IgD-negative memory B cell (primary cell): Measurements from ENCODE around the gene CTNNA2. TPM values are rescaled to one million over a fixed set of nuclear protein-coding genes. Genes with fewer than 3 reads are reported as not detected.

Source experiments
- H3K27ac Mint-ChIP-seq, 3 donors: one replicate each; pipeline ENCODE4 v1.8.0; 2020 to 2022; ENCODE audit warnings: mild to moderate bottlenecking in 3 of 3, mixed read lengths in 3 of 3, moderate library complexity in 1 of 3
- H3K27me3 Mint-ChIP-seq: one replicate; pipeline ENCODE4 v1.8.0; 2021; ENCODE audit warnings: mixed read lengths
- H3K36me3 Mint-ChIP-seq: one replicate; pipeline ENCODE4 v1.8.0; 2020; ENCODE audit warnings: mild to moderate bottlenecking, mixed read lengths
- H3K4me1 Mint-ChIP-seq, 3 donors: one replicate each; pipeline ENCODE4 v1.8.0; 2020 to 2022; ENCODE audit warnings: mixed read lengths in 3 of 3, mild to moderate bottlenecking in 1 of 3
- H3K4me3 Mint-ChIP-seq, 4 donors: one replicate each; pipeline ENCODE4 v1.8.0; 2020 to 2022; ENCODE audit warnings: mild to moderate bottlenecking in 4 of 4, mixed read lengths in 4 of 4, moderate library complexity in 3 of 4
- H3K9me3 Mint-ChIP-seq, 3 donors: one replicate each; pipeline ENCODE4 v1.8.0; 2020 to 2021; ENCODE audit warnings: mixed read lengths in 3 of 3, mild to moderate bottlenecking in 1 of 3
- polyA plus RNA-seq: library from polyadenylated mRNA; unstranded; fragments of 300-500 nt; fragmentation: Illumina TruSeq; gene quantifications from one replicate; pipeline ENCODE4 v1.2.3, GENCODE V29; 2021

The CTNNA2 gene
- polyA plus RNA-seq, 1 donor from 2014 or later = not detected

GRCh38 chr2:80496346-80496745 is 983.5 kb downstream of the CTNNA2 start:
- no peaks in the 10 kb centered on the region for H3K4me1 Mint-ChIP-seq
- no peak overlapping the region for H3K4me3 Mint-ChIP-seq
- H3K27me3 Mint-ChIP-seq = no peaks in the 10 kb centered on the region
- H3K36me3 Mint-ChIP-seq = peaks cover 2% of the 10 kb centered on the region
- no peak overlapping the region for H3K27ac Mint-ChIP-seq
- H3K9me3 Mint-ChIP-seq = peaks cover 7 to 8% (median 8%) of the 10 kb centered on the region in 3 donors

- no peak overlapping the region for H3K4me3 Mint-ChIP-seq
- H3K9me3 Mint-ChIP-seq = peaks cover 7 to 11% (median 8%) of the 10 kb centered on the region in 3 donors
- H3K4me1 Mint-ChIP-seq = no peaks in the 10 kb centered on the region
- no peaks in the 10 kb centered on the region for H3K27me3 Mint-ChIP-seq
- peaks cover 2% of the 10 kb centered on the region for H3K36me3 Mint-ChIP-seq
- no peak overlapping the region for H3K27ac Mint-ChIP-seq
These were observed 983.9 kb downstream of the CTNNA2 start for GRCh38 chr2:80496775-80497174.

- H3K27ac Mint-ChIP-seq = no peak overlapping the region
- no peaks in the 10 kb centered on the region for H3K4me1 Mint-ChIP-seq
- peaks cover 5 to 12% (median 8%) of the 10 kb centered on the region in 3 donors for H3K9me3 Mint-ChIP-seq
- no peak overlapping the region for H3K4me3 Mint-ChIP-seq
- H3K36me3 Mint-ChIP-seq = peaks cover 2% of the 10 kb centered on the region
- no peaks in the 10 kb centered on the region for H3K27me3 Mint-ChIP-seq
These were observed 986.2 kb downstream of the CTNNA2 start for GRCh38 chr2:80499095-80499494.

- Mint-ChIP-seq H3K27ac (no peak overlapping the region), H3K4me1 (no peaks in the 10 kb centered on the region), H3K4me3 (no peak overlapping the region), H3K9me3 (peaks cover 6 to 20% (median 13%) of the 10 kb centered on the region in 3 donors), H3K36me3 (no peaks in the 10 kb centered on the region), H3K27me3 (no peaks in the 10 kb centered on the region)
These were observed 989.2 kb downstream of the CTNNA2 start for GRCh38 chr2:80501874-80502624.

GRCh38 chr2:80506563-80506962 is 993.7 kb downstream of the CTNNA2 start:
- H3K4me3 Mint-ChIP-seq = no peak overlapping the region
- H3K27ac Mint-ChIP-seq = no peak overlapping the region
- H3K27me3 Mint-ChIP-seq = no peaks in the 10 kb centered on the region
- H3K36me3 Mint-ChIP-seq = no peaks in the 10 kb centered on the region
- H3K4me1 Mint-ChIP-seq = no peaks in the 10 kb centered on the region
- peaks cover 6 to 12% (median 12%) of the 10 kb centered on the region in 3 donors for H3K9me3 Mint-ChIP-seq

- Mint-ChIP-seq H3K27ac (no peak overlapping the region), H3K9me3 (peaks cover 5 to 12% (median 8%) of the 10 kb centered on the region in 3 donors), H3K4me1 (no peaks in the 10 kb centered on the region), H3K36me3 (no peaks in the 10 kb centered on the region), H3K27me3 (no peaks in the 10 kb centered on the region), H3K4me3 (no peak overlapping the region)
These were observed 997.9 kb downstream of the CTNNA2 start for GRCh38 chr2:80510716-80511115.

GRCh38 chr2:80515964-80516363 is 1003.1 kb downstream of the CTNNA2 start:
- H3K36me3 Mint-ChIP-seq = no peaks in the 10 kb centered on the region
- no peak overlapping the region for H3K4me3 Mint-ChIP-seq
- H3K4me1 Mint-ChIP-seq = no peaks in the 10 kb centered on the region
- no peak overlapping the region for H3K27ac Mint-ChIP-seq
- H3K9me3 Mint-ChIP-seq = peaks cover 0 to 4% (median 2%) of the 10 kb centered on the region in 3 donors
- H3K27me3 Mint-ChIP-seq = no peaks in the 10 kb centered on the region

GRCh38 chr2:80517316-80517715 is 1004.5 kb downstream of the CTNNA2 start:
- H3K4me3 Mint-ChIP-seq = no peak overlapping the region
- no peak overlapping the region for H3K27ac Mint-ChIP-seq
- no peaks in the 10 kb centered on the region for H3K27me3 Mint-ChIP-seq
- no peaks in the 10 kb centered on the region for H3K36me3 Mint-ChIP-seq
- H3K4me1 Mint-ChIP-seq = no peaks in the 10 kb centered on the region
- H3K9me3 Mint-ChIP-seq = peaks cover 0 to 4% (median 2%) of the 10 kb centered on the region in 3 donors

- H3K27ac Mint-ChIP-seq = no peak overlapping the region
- H3K36me3 Mint-ChIP-seq = no peaks in the 10 kb centered on the region
- no peak overlapping the region for H3K4me3 Mint-ChIP-seq
- no peaks in the 10 kb centered on the region for H3K27me3 Mint-ChIP-seq
- H3K4me1 Mint-ChIP-seq = no peaks in the 10 kb centered on the region
- H3K9me3 Mint-ChIP-seq = peaks cover 0 to 2% (median 0%) of the 10 kb centered on the region in 3 donors
These were observed 1006.3 kb downstream of the CTNNA2 start for GRCh38 chr2:80519121-80519643.

GRCh38 chr2:80519699-80520291 is 1006.9 kb downstream of the CTNNA2 start:
- H3K27ac Mint-ChIP-seq = no peak overlapping the region
- H3K27me3 Mint-ChIP-seq = no peaks in the 10 kb centered on the region
- H3K4me1 Mint-ChIP-seq = no peaks in the 10 kb centered on the region
- no peak overlapping the region for H3K4me3 Mint-ChIP-seq
- H3K36me3 Mint-ChIP-seq = no peaks in the 10 kb centered on the region
- peaks cover 0 to 2% (median 0%) of the 10 kb centered on the region in 3 donors for H3K9me3 Mint-ChIP-seq

- Mint-ChIP-seq H3K27ac (no peak overlapping the region), H3K4me3 (no peak overlapping the region), H3K36me3 (no peaks in the 10 kb centered on the region), H3K9me3 (peaks cover 0 to 9% (median 5%) of the 10 kb centered on the region in 3 donors), H3K27me3 (no peaks in the 10 kb centered on the region), H3K4me1 (no peaks in the 10 kb centered on the region)
These were observed 1012.3 kb downstream of the CTNNA2 start for GRCh38 chr2:80525152-80525551.

GRCh38 chr2:80527119-80527518 is 1014.3 kb downstream of the CTNNA2 start:
- no peaks in the 10 kb centered on the region for H3K27me3 Mint-ChIP-seq
- peaks cover 3 to 16% (median 9%) of the 10 kb centered on the region in 3 donors for H3K9me3 Mint-ChIP-seq
- no peak overlapping the region for H3K27ac Mint-ChIP-seq
- H3K4me1 Mint-ChIP-seq = no peaks in the 10 kb centered on the region
- peaks cover 1% of the 10 kb centered on the region for H3K36me3 Mint-ChIP-seq
- H3K4me3 Mint-ChIP-seq = no peak overlapping the region

GRCh38 chr2:80529466-80530165 is 1016.8 kb downstream of the CTNNA2 start:
- Mint-ChIP-seq H3K4me3 (no peak overlapping the region), H3K9me3 (peaks cover 7 to 16% (median 11%) of the 10 kb centered on the region in 3 donors), H3K4me1 (no peaks in the 10 kb centered on the region), H3K27ac (no peak overlapping the region), H3K36me3 (peaks cover 4% of the 10 kb centered on the region), H3K27me3 (no peaks in the 10 kb centered on the region)

GRCh38 chr2:80530442-80531064 is 1017.7 kb downstream of the CTNNA2 start:
- H3K9me3 Mint-ChIP-seq = peaks cover 7 to 16% (median 11%) of the 10 kb centered on the region in 3 donors
- no peak overlapping the region for H3K4me3 Mint-ChIP-seq
- H3K27ac Mint-ChIP-seq = no peak overlapping the region
- H3K27me3 Mint-ChIP-seq = no peaks in the 10 kb centered on the region
- H3K36me3 Mint-ChIP-seq = peaks cover 4% of the 10 kb centered on the region
- no peaks in the 10 kb centered on the region for H3K4me1 Mint-ChIP-seq

GRCh38 chr2:80531319-80531718 is 1018.5 kb downstream of the CTNNA2 start:
- Mint-ChIP-seq H3K36me3 (peaks cover 4% of the 10 kb centered on the region), H3K27ac (no peak overlapping the region), H3K4me3 (no peak overlapping the region), H3K27me3 (no peaks in the 10 kb centered on the region), H3K4me1 (no peaks in the 10 kb centered on the region), H3K9me3 (peaks cover 7 to 15% (median 11%) of the 10 kb centered on the region in 3 donors)
